ENCODE data around the gene ARHGEF37. TPM values are rescaled to one million over a fixed set of nuclear protein-coding genes. Genes with fewer than 3 reads are reported as not detected.

The ARHGEF37 gene
- total RNA-seq, 1 donor from 2014 or later, result 2.3 TPM

DNA sequence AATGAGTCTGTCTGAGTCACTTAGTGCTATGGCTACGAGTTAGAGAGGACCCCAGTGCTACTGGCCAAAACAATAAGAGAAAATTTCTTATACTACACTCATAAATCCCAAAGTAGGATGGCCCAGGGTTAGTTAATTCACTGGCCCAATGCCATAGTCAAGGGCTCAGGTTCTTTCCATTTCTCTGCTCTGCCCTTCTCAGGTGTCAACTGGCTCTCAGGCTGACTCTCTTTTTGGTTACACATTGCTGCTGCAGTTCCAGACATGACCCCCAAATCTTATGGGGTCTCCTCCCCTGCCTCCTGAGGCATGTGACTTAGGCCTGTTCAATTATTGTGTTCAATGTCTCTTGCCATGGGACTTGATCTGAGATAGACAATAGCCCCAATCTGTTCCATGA, 70.4 kb downstream of the ARHGEF37 start:
- Mint-ChIP-seq H3K4me3 (no peak overlapping the region), H3K9me3 (peaks cover 6% of the 10 kb centered on the region), H3K27ac (ENCODE audit: unreplicated experiment) (no peak overlapping the region), H3K27me3 (ENCODE audit: low read depth) (no peaks in the 10 kb centered on the region), H3K4me1 (peaks cover 2% of the 10 kb centered on the region), H3K36me3 (ENCODE audit: low read depth) (no peaks in the 10 kb centered on the region)
- no peak for TF ChIP-seq CTCF (conservative IDR thresholded peaks at IDR 0.05)
- no peak for DNase-seq (ENCODE audit: low read depth, low spot score)

DNA sequence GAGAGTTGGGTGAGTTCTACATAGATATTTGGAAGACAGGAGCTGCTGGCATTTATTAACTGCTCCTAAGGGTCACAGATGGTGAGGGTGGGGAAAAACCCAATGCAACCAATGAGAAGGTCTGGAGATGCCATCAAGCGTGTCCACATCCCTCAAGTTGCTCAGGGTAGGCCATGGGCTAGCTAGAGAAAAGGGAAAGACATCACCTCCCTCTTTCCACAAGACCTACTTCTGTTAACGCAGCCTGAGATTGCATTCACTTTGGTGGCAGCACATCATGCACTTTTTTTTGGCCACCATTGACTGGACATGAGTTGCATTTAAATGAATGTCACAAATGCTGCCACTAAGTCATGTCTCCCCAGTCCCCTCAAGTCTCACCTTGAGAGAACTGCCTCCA, 71.4 kb downstream of the ARHGEF37 start:
- no peaks in the 10 kb centered on the region for H3K27me3 Mint-ChIP-seq (ENCODE audit: low read depth)
- no peak overlapping the region for H3K27ac Mint-ChIP-seq (ENCODE audit: unreplicated experiment)
- H3K4me3 Mint-ChIP-seq, result no peak overlapping the region
- no peak for DNase-seq (ENCODE audit: low read depth, low spot score)
- TF ChIP-seq CTCF (conservative IDR thresholded peaks at IDR 0.05), result no peak
- H3K4me1 Mint-ChIP-seq, result no peaks in the 10 kb centered on the region
- no peaks in the 10 kb centered on the region for H3K36me3 Mint-ChIP-seq (ENCODE audit: low read depth)
- H3K9me3 Mint-ChIP-seq, result peaks cover 8% of the 10 kb centered on the region

DNA sequence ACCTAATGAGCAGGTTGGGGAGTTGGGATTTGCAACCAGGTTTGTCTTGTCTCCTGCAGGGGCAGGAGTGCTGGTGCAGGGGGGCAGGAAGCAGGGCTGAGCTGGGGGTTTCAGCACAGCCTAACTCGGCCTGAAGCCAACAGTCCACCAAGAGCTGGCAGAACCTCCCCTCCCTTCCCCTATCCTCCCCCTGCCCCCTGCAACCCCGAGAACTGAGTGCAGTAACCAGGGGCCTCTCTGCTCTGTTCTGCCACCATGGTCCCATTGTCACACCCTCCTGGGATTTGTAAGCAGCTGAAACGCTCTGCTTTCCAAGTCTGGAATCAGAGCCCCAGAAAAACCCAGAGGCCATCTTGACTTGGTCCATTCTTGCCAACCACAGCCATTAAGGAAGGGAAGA, 72.9 kb downstream of the ARHGEF37 start:
- H3K4me3 Mint-ChIP-seq, result no peak overlapping the region
- no peaks in the 10 kb centered on the region for H3K36me3 Mint-ChIP-seq (ENCODE audit: low read depth)
- no peak for TF ChIP-seq CTCF (conservative IDR thresholded peaks at IDR 0.05)
- H3K27ac Mint-ChIP-seq (ENCODE audit: unreplicated experiment), result no peak overlapping the region
- H3K4me1 Mint-ChIP-seq, result no peaks in the 10 kb centered on the region
- H3K27me3 Mint-ChIP-seq (ENCODE audit: low read depth), result no peaks in the 10 kb centered on the region
- peaks cover 5% of the 10 kb centered on the region for H3K9me3 Mint-ChIP-seq
- no peak for DNase-seq (ENCODE audit: low read depth, low spot score)

DNA sequence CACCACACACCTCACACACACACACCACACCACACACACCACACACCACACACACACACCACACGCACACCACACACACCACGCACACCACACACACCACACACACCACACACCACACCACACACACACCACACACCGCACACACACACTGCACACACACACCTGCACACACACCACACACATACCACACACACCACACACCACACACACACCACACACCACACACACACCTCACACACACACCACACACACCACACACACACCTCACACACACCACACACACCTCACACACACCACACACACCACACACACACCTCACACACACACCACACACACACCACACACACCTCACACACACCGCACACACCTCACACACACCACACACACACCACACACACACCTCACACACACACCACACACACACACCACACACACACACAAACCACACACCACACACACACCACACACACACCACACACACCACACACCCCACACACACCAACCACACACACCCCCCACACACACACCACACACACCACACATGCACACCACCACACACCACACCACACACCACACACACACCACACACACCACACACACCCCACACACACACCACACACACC, 73.7 kb downstream of the ARHGEF37 start:
- H3K4me3 Mint-ChIP-seq, result no peak overlapping the region
- peaks cover 5% of the 10 kb centered on the region for H3K9me3 Mint-ChIP-seq
- no peak for TF ChIP-seq CTCF (conservative IDR thresholded peaks at IDR 0.05)
- no peaks in the 10 kb centered on the region for H3K36me3 Mint-ChIP-seq (ENCODE audit: low read depth)
- H3K4me1 Mint-ChIP-seq, result no peaks in the 10 kb centered on the region
- no peak for DNase-seq (ENCODE audit: low read depth, low spot score)
- H3K27ac Mint-ChIP-seq (ENCODE audit: unreplicated experiment), result no peak overlapping the region
- H3K27me3 Mint-ChIP-seq (ENCODE audit: low read depth), result no peaks in the 10 kb centered on the region

- Mint-ChIP-seq H3K27ac (ENCODE audit: unreplicated experiment) (no peak overlapping the region), H3K4me1 (no peaks in the 10 kb centered on the region), H3K4me3 (no peak overlapping the region), H3K36me3 (ENCODE audit: low read depth) (no peaks in the 10 kb centered on the region), H3K27me3 (ENCODE audit: low read depth) (no peaks in the 10 kb centered on the region), H3K9me3 (peaks cover 5% of the 10 kb centered on the region)
- TF ChIP-seq CTCF (conservative IDR thresholded peaks at IDR 0.05), result peak; percentile 70
- DNase-seq (ENCODE audit: low read depth, low spot score), result no peak
Observed at GRCh38 chr5:149656576-149657182, 75.4 kb downstream of the ARHGEF37 start.
